GM12892 (cell line): ENCODE results near the gene TMEM39B.
"Not testable (repeated sequence)": the region's sequence is repeated elsewhere in the genome, so short reads cannot be mapped to it uniquely, and the experiment has no call there.

Source experiments
- POLR2A ChIP-seq: IDR thresholded peaks from 2 replicates; pipeline ENCODE4 v1.6.1; 2011; ENCODE audit warnings: low read depth, low read length, control low read depth
- TAF1 ChIP-seq: IDR thresholded peaks from 2 replicates; pipeline ENCODE4 v1.6.1; 2011; ENCODE audit warnings: low read depth, mild to moderate bottlenecking, control low read depth, low read length, borderline replicate concordance

- TF ChIP-seq POLR2A, TAF1: not testable (repeated sequence)
These were observed 50.6 kb downstream of the TMEM39B start for GRCh38 chr1:32123361-32123760.
